Measurements from ENCODE around the gene HDDC2.

The HDDC2 gene

GRCh38 chr6:125245523-125246264 is 56.1 kb downstream of the HDDC2 start:
- no peak overlapping the region for H2BK5ac ChIP-seq (ENCODE audit: low read length)
- no peaks in the 10 kb centered on the region for H3K4me1 ChIP-seq (ENCODE audit: control insufficient read depth in 2 of 2, insufficient read depth in 1 of 2, low read depth in 1 of 2, low read length in 2 of 2)
- H2BK15ac ChIP-seq (ENCODE audit: low read length), result no peak overlapping the region
- no peaks in the 10 kb centered on the region for H3K36me3 ChIP-seq (replicated peaks in 1 of 2; ENCODE audit: control insufficient read depth in 2 of 2, insufficient read depth in 2 of 2, low read length in 2 of 2)
- H3K27ac ChIP-seq (replicated peaks; ENCODE audit: low read length), result no peak overlapping the region
- H2BK120ac ChIP-seq (ENCODE audit: low read depth, low read length), result no peak overlapping the region
- no peak overlapping the region for H3K4ac ChIP-seq (ENCODE audit: low read length)
- no peak overlapping the region for H2AFZ ChIP-seq (ENCODE audit: low read length)
- no peak overlapping the region for H3K23ac ChIP-seq (ENCODE audit: low read depth, low read length, poor library complexity)
- no peak overlapping the region for H3K9ac ChIP-seq (ENCODE audit: low read depth, low read length, poor library complexity)
- H3K9me3 ChIP-seq (replicated peaks in 1 of 2; ENCODE audit: control insufficient read depth in 2 of 2, insufficient read depth in 1 of 2, low read depth in 1 of 2, low read length in 2 of 2), result peaks cover 0 to 4% of the 10 kb centered on the region in 2 donors
- no peak for DNase-seq (ENCODE audit: low spot score)
- no peaks in the 10 kb centered on the region for H3K79me1 ChIP-seq (ENCODE audit: low read depth, low read length)
- no peak overlapping the region for H3K4me3 ChIP-seq (ENCODE audit: low read length in 2 of 2)
- no CpG with 5 or more reads among the region's 7 CpGs for WGBS, 2 donors (ENCODE audit: extremely low coverage in 2 of 2, insufficient read length in 2 of 2, insufficient replicate concordance in 1 of 2)
- H3K27me3 ChIP-seq (ENCODE audit: control insufficient read depth in 3 of 3, insufficient read depth in 3 of 3, low read depth in 1 of 3, low read length in 3 of 3), result no peaks in the 10 kb centered on the region
- H3K18ac ChIP-seq (ENCODE audit: low read length), result no peak overlapping the region
- no peak overlapping the region for H2BK12ac ChIP-seq (ENCODE audit: low read length)
- no peak overlapping the region for H4K91ac ChIP-seq (ENCODE audit: low read depth, low read length, poor library complexity)
- H3K14ac ChIP-seq (ENCODE audit: low read length), result no peak overlapping the region
- no peak overlapping the region for H3K4me2 ChIP-seq (ENCODE audit: insufficient read depth, low read length, poor library complexity, severe bottlenecking)
- H4K8ac ChIP-seq (ENCODE audit: low read depth, low read length), result no peak overlapping the region
- H2AK5ac ChIP-seq (ENCODE audit: low read depth, low read length), result no peak overlapping the region

- Histone ChIP-seq H3K27me3 (ENCODE audit: control insufficient read depth in 3 of 3, insufficient read depth in 3 of 3, low read depth in 1 of 3, low read length in 3 of 3) (no peaks in the 10 kb centered on the region), H3K36me3 (replicated peaks in 1 of 2; ENCODE audit: control insufficient read depth in 2 of 2, insufficient read depth in 2 of 2, low read length in 2 of 2) (no peaks in the 10 kb centered on the region), H4K91ac (ENCODE audit: low read depth, low read length, poor library complexity) (no peak overlapping the region), H2BK5ac (ENCODE audit: low read length) (no peak overlapping the region), H2BK12ac (ENCODE audit: low read length) (no peak overlapping the region), H2BK120ac (ENCODE audit: low read depth, low read length) (no peak overlapping the region), H3K4me1 (ENCODE audit: control insufficient read depth in 2 of 2, insufficient read depth in 1 of 2, low read depth in 1 of 2, low read length in 2 of 2) (no peaks in the 10 kb centered on the region), H3K79me1 (ENCODE audit: low read depth, low read length) (no peaks in the 10 kb centered on the region), H3K27ac (replicated peaks; ENCODE audit: low read length) (no peak overlapping the region), H3K23ac (ENCODE audit: low read depth, low read length, poor library complexity) (no peak overlapping the region), H4K8ac (ENCODE audit: low read depth, low read length) (no peak overlapping the region), H3K4me2 (ENCODE audit: insufficient read depth, low read length, poor library complexity, severe bottlenecking) (no peak overlapping the region), H2AK5ac (ENCODE audit: low read depth, low read length) (no peak overlapping the region), H3K4me3 (ENCODE audit: low read length in 2 of 2) (no peak overlapping the region), H3K14ac (ENCODE audit: low read length) (no peak overlapping the region), H3K9me3 (replicated peaks in 1 of 2; ENCODE audit: control insufficient read depth in 2 of 2, insufficient read depth in 1 of 2, low read depth in 1 of 2, low read length in 2 of 2) (peaks cover 0 to 4% of the 10 kb centered on the region in 2 donors), H2AFZ (ENCODE audit: low read length) (no peak overlapping the region), H3K4ac (ENCODE audit: low read length) (no peak overlapping the region), H3K18ac (ENCODE audit: low read length) (no peak overlapping the region), H2BK15ac (ENCODE audit: low read length) (no peak overlapping the region), H3K9ac (ENCODE audit: low read depth, low read length, poor library complexity) (no peak overlapping the region)
- DNase-seq (ENCODE audit: low spot score), result no peak
- WGBS, 2 donors (ENCODE audit: extremely low coverage in 2 of 2, insufficient read length in 2 of 2, insufficient replicate concordance in 1 of 2), result no CpG with 5 or more reads among the region's 4 CpGs
These were observed 56.7 kb downstream of the HDDC2 start for GRCh38 chr6:125245109-125245508.

GRCh38 chr6:125237764-125238163 is 64.0 kb downstream of the HDDC2 start:
- Histone ChIP-seq H3K18ac (ENCODE audit: low read length) (no peak overlapping the region), H3K23ac (ENCODE audit: low read depth, low read length, poor library complexity) (no peak overlapping the region), H3K9me3 (replicated peaks in 1 of 2; ENCODE audit: control insufficient read depth in 2 of 2, insufficient read depth in 1 of 2, low read depth in 1 of 2, low read length in 2 of 2) (no peaks in the 10 kb centered on the region), H2BK15ac (ENCODE audit: low read length) (no peak overlapping the region), H3K4me3 (ENCODE audit: low read length in 2 of 2) (no peak overlapping the region), H3K4ac (ENCODE audit: low read length) (no peak overlapping the region), H4K8ac (ENCODE audit: low read depth, low read length) (no peak overlapping the region), H3K14ac (ENCODE audit: low read length) (no peak overlapping the region), H3K79me1 (ENCODE audit: low read depth, low read length) (no peaks in the 10 kb centered on the region), H3K4me1 (ENCODE audit: control insufficient read depth in 2 of 2, insufficient read depth in 1 of 2, low read depth in 1 of 2, low read length in 2 of 2) (no peaks in the 10 kb centered on the region), H3K36me3 (replicated peaks in 1 of 2; ENCODE audit: control insufficient read depth in 2 of 2, insufficient read depth in 2 of 2, low read length in 2 of 2) (no peaks in the 10 kb centered on the region), H3K4me2 (ENCODE audit: insufficient read depth, low read length, poor library complexity, severe bottlenecking) (no peak overlapping the region), H2BK12ac (ENCODE audit: low read length) (no peak overlapping the region), H3K9ac (ENCODE audit: low read depth, low read length, poor library complexity) (no peak overlapping the region), H2BK120ac (ENCODE audit: low read depth, low read length) (no peak overlapping the region), H2BK5ac (ENCODE audit: low read length) (no peak overlapping the region), H3K27ac (replicated peaks; ENCODE audit: low read length) (no peak overlapping the region), H4K91ac (ENCODE audit: low read depth, low read length, poor library complexity) (no peak overlapping the region), H3K27me3 (ENCODE audit: control insufficient read depth in 3 of 3, insufficient read depth in 3 of 3, low read depth in 1 of 3, low read length in 3 of 3) (no peaks in the 10 kb centered on the region), H2AFZ (ENCODE audit: low read length) (no peak overlapping the region), H2AK5ac (ENCODE audit: low read depth, low read length) (no peak overlapping the region)
- no peak for DNase-seq (ENCODE audit: low spot score)
- WGBS, 2 donors (ENCODE audit: extremely low coverage in 2 of 2, insufficient read length in 2 of 2, insufficient replicate concordance in 1 of 2), result no CpG with 5 or more reads among the region's 4 CpGs

- Histone ChIP-seq H3K27me3 (ENCODE audit: control insufficient read depth in 3 of 3, insufficient read depth in 3 of 3, low read depth in 1 of 3, low read length in 3 of 3) (no peaks in the 10 kb centered on the region), H2BK120ac (ENCODE audit: low read depth, low read length) (no peak overlapping the region), H2AK5ac (ENCODE audit: low read depth, low read length) (no peak overlapping the region), H3K4me1 (ENCODE audit: control insufficient read depth in 2 of 2, insufficient read depth in 1 of 2, low read depth in 1 of 2, low read length in 2 of 2) (no peaks in the 10 kb centered on the region), H3K27ac (replicated peaks; ENCODE audit: low read length) (no peak overlapping the region), H2BK15ac (ENCODE audit: low read length) (no peak overlapping the region), H3K9ac (ENCODE audit: low read depth, low read length, poor library complexity) (no peak overlapping the region), H4K91ac (ENCODE audit: low read depth, low read length, poor library complexity) (no peak overlapping the region), H3K79me1 (ENCODE audit: low read depth, low read length) (no peaks in the 10 kb centered on the region), H3K23ac (ENCODE audit: low read depth, low read length, poor library complexity) (no peak overlapping the region), H3K9me3 (replicated peaks in 1 of 2; ENCODE audit: control insufficient read depth in 2 of 2, insufficient read depth in 1 of 2, low read depth in 1 of 2, low read length in 2 of 2) (no peaks in the 10 kb centered on the region), H2AFZ (ENCODE audit: low read length) (no peak overlapping the region), H2BK5ac (ENCODE audit: low read length) (no peak overlapping the region), H3K14ac (ENCODE audit: low read length) (no peak overlapping the region), H2BK12ac (ENCODE audit: low read length) (no peak overlapping the region), H3K4me3 (ENCODE audit: low read length in 2 of 2) (no peak overlapping the region), H4K8ac (ENCODE audit: low read depth, low read length) (no peak overlapping the region), H3K18ac (ENCODE audit: low read length) (no peak overlapping the region), H3K4ac (ENCODE audit: low read length) (no peak overlapping the region), H3K4me2 (ENCODE audit: insufficient read depth, low read length, poor library complexity, severe bottlenecking) (no peak overlapping the region), H3K36me3 (replicated peaks in 1 of 2; ENCODE audit: control insufficient read depth in 2 of 2, insufficient read depth in 2 of 2, low read length in 2 of 2) (no peaks in the 10 kb centered on the region)
- DNase-seq (ENCODE audit: low spot score), result no peak
- no CpG with 5 or more reads among the region's 5 CpGs for WGBS, 2 donors (ENCODE audit: extremely low coverage in 2 of 2, insufficient read length in 2 of 2, insufficient replicate concordance in 1 of 2)
These were observed 65.0 kb downstream of the HDDC2 start for GRCh38 chr6:125236536-125237327.

Measured in neuronal stem cell (in vitro differentiated cells).